ENCODE results near the gene CACNA2D3.

Gene CACNA2D3

GRCh38 chr3:54865316-54865715, 743.0 kb downstream of the CACNA2D3 start:
- no peak for DNase-seq

GRCh38 chr3:54866251-54866650, 743.9 kb downstream of the CACNA2D3 start:
- DNase-seq, result no peak

- DNase-seq, result no peak
Observed at GRCh38 chr3:54870423-54870822, 748.1 kb downstream of the CACNA2D3 start.

- no peak for DNase-seq
Observed at GRCh38 chr3:54871867-54872266, 749.5 kb downstream of the CACNA2D3 start.

GRCh38 chr3:54873059-54874010, 751.0 kb downstream of the CACNA2D3 start:
- no peak for DNase-seq

- DNase-seq, result no peak
Observed at GRCh38 chr3:54874816-54875556, 752.6 kb downstream of the CACNA2D3 start.

GRCh38 chr3:54875596-54876268, 753.4 kb downstream of the CACNA2D3 start:
- DNase-seq, result no peak

GRCh38 chr3:54876694-54877093, 754.3 kb downstream of the CACNA2D3 start:
- DNase-seq, result no peak

GRCh38 chr3:54877730-54878129, 755.4 kb downstream of the CACNA2D3 start:
- DNase-seq, result no peak

GRCh38 chr3:54878145-54878544, 755.8 kb downstream of the CACNA2D3 start:
- no peak for DNase-seq

- DNase-seq, result no peak
Observed at GRCh38 chr3:54882129-54882833, 759.9 kb downstream of the CACNA2D3 start.

- DNase-seq, result no peak
Observed at GRCh38 chr3:54888162-54888561, 765.8 kb downstream of the CACNA2D3 start.

GRCh38 chr3:54888873-54889272, 766.5 kb downstream of the CACNA2D3 start:
- no peak for DNase-seq

GRCh38 chr3:54889731-54890130, 767.4 kb downstream of the CACNA2D3 start:
- DNase-seq, result no peak

GRCh38 chr3:54891540-54891897, 769.2 kb downstream of the CACNA2D3 start:
- no peak for DNase-seq

- no peak for DNase-seq
Observed at GRCh38 chr3:54892168-54892567, 769.8 kb downstream of the CACNA2D3 start.

GRCh38 chr3:54895613-54896012, 773.3 kb downstream of the CACNA2D3 start:
- no peak for DNase-seq

GRCh38 chr3:54897028-54897711, 774.8 kb downstream of the CACNA2D3 start:
- DNase-seq, result no peak

- DNase-seq, result no peak
Observed at GRCh38 chr3:54899273-54899672, 776.9 kb downstream of the CACNA2D3 start.

- DNase-seq, result no peak
Observed at GRCh38 chr3:54900838-54901591, 778.7 kb downstream of the CACNA2D3 start.

GRCh38 chr3:54901906-54902685, 779.7 kb downstream of the CACNA2D3 start:
- no peak for DNase-seq
